HepG2 (cell line): ENCODE measurements around the gene ZDBF2. TPM values are rescaled to one million over a fixed set of nuclear protein-coding genes. Genes with fewer than 3 reads are reported as not detected.

ENCODE experiments used
- ATAC-seq: fragments of 200-7000 bp; cut with Tn5 transposase; 3 replicates; pipeline ENCODE4 v1.9.1; 2020; ENCODE audit warnings: mild to moderate bottlenecking, moderate library complexity
- BruUV-seq: library from RNA; stranded (reverse); fragments of 400-500 nt; replicated peaks from 2 replicates; lab custom pipeline; 2021; lab: Mats Ljungman, UMichigan
- CTCF ChIA-PET: fragments of 300-600 bp; formaldehyde crosslinking; extraction: SDS; loops from one replicate; lab custom pipeline; 2021; ENCODE audit warnings: low total read pairs, inconsistent platforms, low intra/inter-chr PET ratio; lab: Yijun Ruan, JAX
- POLR2A ChIA-PET: fragments of 350-600 bp; sonication (Branson Sonifier 250); formaldehyde crosslinking; loops from one replicate; lab custom pipeline; 2020; ENCODE audit warnings: antibody characterized with exemption, inconsistent platforms; lab: Yijun Ruan, JAX
- DNase-seq: peaks from one replicate; pipeline ENCODE4 v3.0.0-alpha.2; 2015; ENCODE audit warnings: low spot score
- FAIRE-seq: peaks from 3 replicates; lab custom pipeline; 2011; peaks lifted over from hg19 to GRCh38; lab: Jason Lieb, UNC
- H2AFZ ChIP-seq: one replicate; pipeline ENCODE4 v1.6.1; 2011; ENCODE audit warnings: low read length, inconsistent platforms
- H3K27ac ChIP-seq: fragments of 300-600 bp; 3 replicates; pipeline ENCODE4 v1.8.0; 2011; ENCODE audit warnings: mixed run types, mild to moderate bottlenecking, mixed read lengths, low read length, inconsistent platforms; ENCODE audit not compliant: insufficient read depth; ENCODE audit errors: extremely low read length
- H3K27me3 ChIP-seq, 2 experiments: fragments of 200-600 bp in 1 of 2; 2 replicates in 1 of 2; 3 replicates in 1 of 2; pipeline versions ENCODE4 v1.6.0 to v1.8.0; 2011; ENCODE audit warnings: low read length in 2 of 2, mild to moderate bottlenecking in 2 of 2, moderate library complexity in 2 of 2, inconsistent platforms in 1 of 2; ENCODE audit not compliant: insufficient read depth in 2 of 2, control insufficient read depth in 1 of 2
- H3K36me3 ChIP-seq, 2 experiments: fragments of 200-600 bp in 1 of 2; replicated peaks in 1 of 2; 2 replicates in 1 of 2; 3 replicates in 1 of 2; pipeline versions ENCODE4 v1.5.1 to v1.8.0; 2011; ENCODE audit warnings: low read length in 2 of 2, inconsistent platforms in 1 of 2; ENCODE audit not compliant: insufficient read depth in 2 of 2, control insufficient read depth in 1 of 2
- H3K4me1 ChIP-seq: 2 replicates; pipeline ENCODE4 v1.5.1; 2012; ENCODE audit warnings: low read length, inconsistent platforms; ENCODE audit not compliant: insufficient read depth
- H3K4me2 ChIP-seq: 2 replicates; pipeline ENCODE4 v1.6.0; 2011; ENCODE audit warnings: low read depth, low read length, inconsistent platforms
- H3K4me3 ChIP-seq, 3 experiments: fragments of 200-600 bp in 1 of 3; sonication (generic), shearing (Covaris generic) in 1 of 3; replicated peaks in 1 of 3; 2 replicates each; pipeline ENCODE4 v1.5.1; 2011 to 2016; ENCODE audit warnings: low read length in 3 of 3, inconsistent platforms in 2 of 3, low read depth in 2 of 3, mild to moderate bottlenecking in 2 of 3, control low read depth in 1 of 3, mixed read lengths in 1 of 3; ENCODE audit not compliant: insufficient read depth in 1 of 3
- H3K79me2 ChIP-seq: one replicate; pipeline ENCODE4 v1.6.1; 2011; ENCODE audit warnings: low read length, inconsistent platforms; ENCODE audit not compliant: insufficient read depth
- H3K9ac ChIP-seq: 2 replicates; pipeline ENCODE4 v1.6.0; 2011; ENCODE audit warnings: mild to moderate bottlenecking, low read depth, low read length, inconsistent platforms; ENCODE audit not compliant: insufficient read depth
- H3K9me3 ChIP-seq: 2 replicates; pipeline ENCODE4 v1.5.1; 2012; ENCODE audit warnings: mild to moderate bottlenecking, low read length
- H4K20me1 ChIP-seq: 2 replicates; pipeline ENCODE4 v1.6.0; 2011; ENCODE audit warnings: inconsistent platforms, mild to moderate bottlenecking, low read length, moderate library complexity; ENCODE audit not compliant: insufficient read depth
- ATF6 ChIP-seq: sonication (generic); formaldehyde crosslinking; conservative IDR thresholded peaks from 2 replicates; pipeline ENCODE4 v1.4.0; 2020; ENCODE audit warnings: missing genetic modification reagents
- BCLAF1 ChIP-seq: fragments of 450-650 bp; IDR thresholded peaks from 2 replicates; pipeline ENCODE4 v1.6.1; 2017; ENCODE audit warnings: mild to moderate bottlenecking
- HMG20A ChIP-seq: IDR thresholded peaks from 2 replicates; pipeline ENCODE4 v1.6.1; 2016; ENCODE audit warnings: borderline replicate concordance
- HNRNPUL1 ChIP-seq: fragments of 200-400 bp; formaldehyde crosslinking; IDR thresholded peaks from 2 replicates; pipeline ENCODE4 v1.6.1; 2017; ENCODE audit warnings: low read depth, mild to moderate bottlenecking, low read length, moderate library complexity
- IKZF1 ChIP-seq: fragments of 450-650 bp; IDR thresholded peaks from 2 replicates; pipeline ENCODE4 v1.7.1; 2016
- PRDM15 ChIP-seq: sonication (generic); formaldehyde crosslinking; IDR thresholded peaks from 2 replicates; pipeline ENCODE4 v1.4.0; 2020; ENCODE audit warnings: missing genetic modification reagents
- RARG ChIP-seq: sonication (generic); formaldehyde crosslinking; IDR thresholded peaks from 2 replicates; pipeline ENCODE4 v1.4.0; 2020; ENCODE audit warnings: low read depth, mild to moderate bottlenecking, missing genetic modification reagents
- SALL1 ChIP-seq: sonication (generic); formaldehyde crosslinking; IDR thresholded peaks from 2 replicates; pipeline ENCODE4 v1.8.0; 2022; ENCODE audit warnings: mild to moderate bottlenecking, missing genetic modification reagents
- SAP130 ChIP-seq: IDR thresholded peaks from 2 replicates; pipeline ENCODE4 v1.6.1; 2016; ENCODE audit warnings: low read depth
- SOX6 ChIP-seq, 2 experiments: fragments of 450-650 bp in 1 of 2; sonication (generic) in 1 of 2; formaldehyde crosslinking in 1 of 2; IDR thresholded peaks; 2 replicates each; pipeline versions ENCODE4 v1.4.0 to v1.6.1; 2017 to 2020; ENCODE audit warnings: antibody characterized with exemption in 1 of 2, mild to moderate bottlenecking in 1 of 2, missing genetic modification reagents in 1 of 2
- SRY ChIP-seq: sonication (generic); formaldehyde crosslinking; IDR thresholded peaks from 2 replicates; pipeline ENCODE4 v1.8.0; 2022; ENCODE audit warnings: mild to moderate bottlenecking, missing genetic modification reagents
- TAF1 ChIP-seq: sonication (generic); formaldehyde crosslinking; IDR thresholded peaks from 2 replicates; pipeline ENCODE4 v1.4.0; 2020; ENCODE audit warnings: missing genetic modification reagents
- ZNF224 ChIP-seq: sonication (generic); formaldehyde crosslinking; IDR thresholded peaks from 2 replicates; pipeline ENCODE4 v1.5.0; 2020; ENCODE audit warnings: mild to moderate bottlenecking, missing genetic modification reagents
- ZNF230 ChIP-seq: sonication (generic); formaldehyde crosslinking; IDR thresholded peaks from 2 replicates; pipeline ENCODE4 v1.4.0; 2020; ENCODE audit warnings: mild to moderate bottlenecking, missing genetic modification reagents
- ZNF326 ChIP-seq: sonication (generic); formaldehyde crosslinking; IDR thresholded peaks from 2 replicates; pipeline ENCODE4 v1.4.0; 2020; ENCODE audit warnings: missing genetic modification reagents, borderline replicate concordance
- ZNF652 ChIP-seq: IDR thresholded peaks from 2 replicates; pipeline ENCODE4 v1.6.1; 2016; ENCODE audit warnings: low read depth, borderline replicate concordance
- ZNF713 ChIP-seq: sonication (generic); formaldehyde crosslinking; IDR thresholded peaks from 2 replicates; pipeline ENCODE4 v1.4.0; 2020; ENCODE audit warnings: mild to moderate bottlenecking, missing genetic modification reagents
- ZNF878 ChIP-seq: sonication (generic); formaldehyde crosslinking; IDR thresholded peaks from 2 replicates; pipeline ENCODE4 v1.8.1; 2023; ENCODE audit warnings: mild to moderate bottlenecking, missing genetic modification reagents, moderate library complexity
- WGBS: methylation state at CpG from one replicate; pipeline ENCODE4 v1.1.6; 2017; ENCODE audit warnings: low lambda C conversion rate; 5-methylcytosine and 5-hydroxymethylcytosine counted together
- in situ Hi-C: cut with HindIII; loops from 2 replicates; pipeline ENCODE4 v1.10.0; 2017; ENCODE audit warnings: low pct_unique_long_range_greater_than_20kb; ENCODE audit not compliant: extremely low pct_ligation_motif_present
- intact Hi-C: fragments of 100-400 bp; cut with micrococcal nuclease; formaldehyde crosslinking; loops from one replicate; pipeline ENCODE4 v1.10.0; 2022; ENCODE audit not compliant: unreplicated experiment
- polyA plus RNA-seq, 8 experiments: library from polyadenylated mRNA; depleted of rRNA in 3 of 8; stranded (reverse) in 7 of 8; unstranded in 1 of 8; fragments of >200 nt; fragmentation: Illumina TruSeq in 4 of 8; extraction: Trizol in 4 of 8; gene quantifications; 2 replicates each; pipeline versions ENCODE4 v1.2.1 to v1.2.3, GENCODE V29; 2011 to 2016; ENCODE audit warnings: low read depth in 4 of 8, missing spikeins in 1 of 8, mixed read lengths in 1 of 8; ENCODE audit not compliant: insufficient read depth in 1 of 8
- total RNA-seq, 5 experiments: library from RNA; depleted of rRNA; stranded (reverse); fragments of >200 nt; fragmentation: Illumina TruSeq; extraction: Trizol; gene quantifications; 2 replicates each; pipeline ENCODE4 v1.2.3, GENCODE V29; 2016; ENCODE audit warnings: low read depth in 1 of 5

The ZDBF2 gene
- total and polyA plus RNA-seq, 2 of the 13 experiments (the other 11 are each of a cell fraction or from before 2014, with no cell fraction given), result 1.5 to 2.0 TPM

- no peak overlapping the region for H3K4me2 ChIP-seq
- no peaks in the 10 kb centered on the region for H3K79me2 ChIP-seq
- WGBS, result 40% methylated on average over 2 of the region's 2 CpGs
- POLR2A ChIA-PET, result no interaction called here
- intact Hi-C loops, result no loop called here
- H3K9ac ChIP-seq, result no peak overlapping the region
- no peak for DNase-seq
- H3K4me3 ChIP-seq, result no peak overlapping the region
- no peaks in the 10 kb centered on the region for H3K36me3 ChIP-seq
- no peak overlapping the region for H3K27ac ChIP-seq
- CTCF ChIA-PET, result no interaction called here
- no peaks in the 10 kb centered on the region for H3K4me1 ChIP-seq
- no peaks in the 10 kb centered on the region for H3K27me3 ChIP-seq
- no peaks in the 10 kb centered on the region for H4K20me1 ChIP-seq
- no peak for TF ChIP-seq ATF6 (CRISPR knock-in tag)
- no peak for TF ChIP-seq ZNF713 (CRISPR knock-in tag)
- TF ChIP-seq BCLAF1, result no peak
- no peak for TF ChIP-seq SALL1
- TF ChIP-seq IKZF1, result no peak
- no peak for TF ChIP-seq ZNF652 (CRISPR knock-in tag)
- TF ChIP-seq SAP130 (CRISPR knock-in tag), result no peak
- no peak for TF ChIP-seq ZNF224 (CRISPR knock-in tag)
- no peak for TF ChIP-seq SOX6 (IDR thresholded peaks at IDR 0.05)
- no peak for TF ChIP-seq SOX6 (CRISPR knock-in tag; IDR thresholded peaks at IDR 0.05)
- TF ChIP-seq PRDM15 (CRISPR knock-in tag), result no peak
- TF ChIP-seq HNRNPUL1, result no peak
- TF ChIP-seq ZNF326, result no peak
- TF ChIP-seq RARG, result no peak
- TF ChIP-seq SRY (CRISPR knock-in tag), result no peak
- TF ChIP-seq ZNF878 (CRISPR knock-in tag), result no peak
- no peak for TF ChIP-seq TAF1
- TF ChIP-seq HMG20A (CRISPR knock-in tag), result no peak
- TF ChIP-seq ZNF230, result no peak
- BruUV-seq, result no TSS peak
- no peak for FAIRE-seq
- H2AFZ ChIP-seq, result no peak overlapping the region
- H3K9me3 ChIP-seq, result peaks cover 10% of the 10 kb centered on the region
- in situ Hi-C loops, result no loop called here
- ATAC-seq, result no peak
Observed at GRCh38 chr2:206287197-206287596, 12.7 kb downstream of the ZDBF2 start.
